HCT116 (cell line): Measurements from ENCODE around the gene ARHGEF19. TPM values are rescaled to one million over a fixed set of nuclear protein-coding genes. Genes with fewer than 3 reads are reported as not detected.

Experiments
- ATAC-seq: fragments of 200-7000 bp; cut with Tn5 transposase; 2 replicates; pipeline ENCODE4 v1.9.1; 2020; ENCODE audit warnings: mild to moderate bottlenecking, moderate library complexity
- BruUV-seq: library from RNA; stranded (reverse); fragments of 400-500 nt; replicated peaks from 2 replicates; lab custom pipeline; 2021; lab: Mats Ljungman, UMichigan
- CTCF ChIA-PET: fragments of 300-600 bp; sonication (Branson Sonifier 250); formaldehyde crosslinking; loops from one replicate; lab custom pipeline; 2021; ENCODE audit warnings: antibody characterized with exemption; lab: Charles Lee
- POLR2A ChIA-PET: fragments of 300-600, 350-600 bp; sonication (Branson Sonifier 250); formaldehyde crosslinking; loops from one replicate; lab custom pipeline; 2021; ENCODE audit warnings: antibody characterized with exemption; lab: Charles Lee
- RAD21 ChIA-PET, 2 experiments: fragments of 300-600 bp; sonication (Branson Sonifier 250); formaldehyde crosslinking; loops; one replicate each; lab custom pipeline; 2023; ENCODE audit warnings: low total read pairs in 2 of 2; ENCODE audit not compliant: uncharacterized antibody in 2 of 2, unreplicated experiment in 2 of 2, low non-redundant PET in 1 of 2; lab: Charles Lee
- DNase-seq: peaks from one replicate; pipeline ENCODE4 v3.0.0-alpha.2; 2010; ENCODE audit warnings: low read depth, low spot score
- H2AFZ ChIP-seq: fragments of 200-600 bp; shearing (Covaris generic), sonication (generic); 2 replicates; pipeline ENCODE4 v1.6.1; 2017; ENCODE audit warnings: low read depth, mixed run types, mixed read lengths, antibody characterized with exemption, low read length; ENCODE audit not compliant: poor library complexity, severe bottlenecking
- H3K27ac ChIP-seq: 2 replicates; pipeline ENCODE4 v1.5.1; 2012; ENCODE audit warnings: low read depth, low read length
- H3K27me3 ChIP-seq: fragments of 200-600 bp; sonication (generic); 2 replicates; pipeline ENCODE4 v1.6.1; 2016; ENCODE audit warnings: mixed run types, low read length, mixed read lengths; ENCODE audit not compliant: insufficient read depth
- H3K36me3 ChIP-seq, 2 experiments: fragments of 200-500 bp in 1 of 2; fragments of 200-600 bp in 1 of 2; sonication (Bioruptor generic) in 1 of 2; sonication (generic) in 1 of 2; 2 replicates each; pipeline versions ENCODE4 v1.5.1 to v1.6.1; 2014 to 2016; ENCODE audit warnings: low read length in 2 of 2, inconsistent platforms in 1 of 2, mixed read lengths in 1 of 2, mixed run types in 1 of 2; ENCODE audit not compliant: insufficient read depth in 2 of 2, control insufficient read depth in 1 of 2
- H3K4me1 ChIP-seq, 2 experiments: fragments of 200-600 bp in 1 of 2; sonication (generic) in 1 of 2; 2 replicates each; pipeline versions ENCODE4 v1.5.1 to v1.6.1; 2012 to 2017; ENCODE audit warnings: low read length in 2 of 2, inconsistent platforms in 1 of 2, mild to moderate bottlenecking in 1 of 2, mixed read lengths in 1 of 2, mixed run types in 1 of 2, moderate library complexity in 1 of 2; ENCODE audit not compliant: insufficient read depth in 2 of 2, control insufficient read depth in 1 of 2
- H3K4me2 ChIP-seq: fragments of 200-600 bp; sonication (generic); 2 replicates; pipeline ENCODE4 v1.6.1; 2017; ENCODE audit warnings: mixed run types, low read length, mixed read lengths
- H3K4me3 ChIP-seq, 2 experiments: fragments of 200-600 bp in 1 of 2; sonication (generic) in 1 of 2; replicated peaks in 1 of 2; 2 replicates each; pipeline ENCODE4 v1.5.1; 2011 to 2016; ENCODE audit warnings: low read length in 2 of 2, control low read depth in 1 of 2, low read depth in 1 of 2, mild to moderate bottlenecking in 1 of 2, mixed read lengths in 1 of 2, mixed run types in 1 of 2
- H3K79me2 ChIP-seq: fragments of 200-600 bp; sonication (generic); 2 replicates; pipeline ENCODE4 v1.6.1; 2017; ENCODE audit warnings: mild to moderate bottlenecking, mixed run types, low read length, moderate library complexity, mixed read lengths; ENCODE audit not compliant: insufficient read depth
- H3K9ac ChIP-seq: fragments of 200-600 bp; sonication (generic); 2 replicates; pipeline ENCODE4 v1.6.1; 2016; ENCODE audit warnings: low read length, mixed read lengths
- H3K9me2 ChIP-seq: fragments of 200-600 bp; sonication (generic), shearing (Covaris generic); 2 replicates; pipeline ENCODE4 v1.6.1; 2017; ENCODE audit warnings: mixed run types, mild to moderate bottlenecking, moderate library complexity; ENCODE audit not compliant: insufficient read depth
- H3K9me3 ChIP-seq, 2 experiments: fragments of 200-500 bp in 1 of 2; fragments of 200-600 bp in 1 of 2; sonication (Bioruptor generic) in 1 of 2; sonication (generic) in 1 of 2; 2 replicates each; pipeline ENCODE4 v1.6.1; 2014 to 2017; ENCODE audit warnings: low read length in 2 of 2, mixed read lengths in 2 of 2, inconsistent platforms in 1 of 2, low read depth in 1 of 2, mild to moderate bottlenecking in 1 of 2, mixed run types in 1 of 2, moderate library complexity in 1 of 2; ENCODE audit not compliant: control insufficient read depth in 1 of 2, insufficient read depth in 1 of 2
- H4K20me1 ChIP-seq: fragments of 200-600 bp; sonication (generic), shearing (Covaris generic); 2 replicates; pipeline ENCODE4 v1.6.1; 2017; ENCODE audit warnings: mixed run types, mild to moderate bottlenecking, moderate library complexity; ENCODE audit not compliant: insufficient read depth
- CBX3 ChIP-seq: IDR thresholded peaks from 2 replicates; pipeline ENCODE4 v1.6.1; 2012; ENCODE audit warnings: low read depth
- CEBPB ChIP-seq: IDR thresholded peaks from 2 replicates; pipeline ENCODE4 v1.6.1; 2012; ENCODE audit warnings: low read depth
- EGR1 ChIP-seq: IDR thresholded peaks from 2 replicates; pipeline ENCODE4 v1.6.1; 2012; ENCODE audit warnings: low read depth
- EZH2 ChIP-seq: fragments of 200-600 bp; sonication (generic); IDR thresholded peaks from 2 replicates; pipeline ENCODE4 v1.6.1; 2017; ENCODE audit warnings: antibody characterized with exemption, mixed run types
- EZH2phosphoT487 ChIP-seq: fragments of 200-600 bp; IDR thresholded peaks from 2 replicates; pipeline ENCODE4 v1.6.1; 2018; ENCODE audit warnings: antibody characterized with exemption, borderline replicate concordance
- FOSL1 ChIP-seq: IDR thresholded peaks from 2 replicates; pipeline ENCODE4 v1.6.1; 2012; ENCODE audit warnings: low read depth
- JUND ChIP-seq: IDR thresholded peaks from 2 replicates; pipeline ENCODE4 v1.6.1; 2012
- POLR2A ChIP-seq: IDR thresholded peaks from 2 replicates; pipeline ENCODE4 v1.7.0; 2011; ENCODE audit warnings: borderline replicate concordance; ENCODE audit not compliant: insufficient read depth, insufficient read length; ENCODE audit errors: extremely low read depth
- POLR2AphosphoS5 ChIP-seq: IDR thresholded peaks from 2 replicates; pipeline ENCODE4 v1.6.1; 2011; ENCODE audit warnings: mild to moderate bottlenecking, low read depth, low read length, moderate library complexity
- RAD21 ChIP-seq: IDR thresholded peaks from 2 replicates; pipeline ENCODE4 v1.6.1; 2012; ENCODE audit warnings: low read depth, mild to moderate bottlenecking
- SIN3A ChIP-seq: IDR thresholded peaks from 2 replicates; pipeline ENCODE4 v1.6.1; 2012; ENCODE audit warnings: low read depth
- SP1 ChIP-seq: IDR thresholded peaks from 2 replicates; pipeline ENCODE4 v1.6.1; 2012; ENCODE audit warnings: low read depth
- SRF ChIP-seq: IDR thresholded peaks from 2 replicates; pipeline ENCODE4 v1.6.1; 2012; ENCODE audit warnings: low read depth
- TCF7L2 ChIP-seq: IDR thresholded peaks from 2 replicates; pipeline ENCODE4 v1.7.0; 2011; ENCODE audit warnings: borderline replicate concordance, inconsistent platforms; ENCODE audit not compliant: insufficient read depth, insufficient read length; ENCODE audit errors: extremely low read depth
- YY1 ChIP-seq: IDR thresholded peaks from 2 replicates; pipeline ENCODE4 v1.6.1; 2011; ENCODE audit warnings: low read length, low read depth, moderate library complexity, mild to moderate bottlenecking; ENCODE audit not compliant: insufficient replicate concordance; ENCODE audit errors: extremely low read depth
- ZFX ChIP-seq: fragments of 450-650 bp; IDR thresholded peaks from 2 replicates; pipeline ENCODE4 v1.6.1; 2017
- intact Hi-C: fragments of 100-400 bp; cut with micrococcal nuclease; formaldehyde crosslinking; loops from 2 replicates; pipeline ENCODE4 v1.10.0; 2022
- total RNA-seq: library from RNA; stranded (reverse); gene quantifications from one replicate; pipeline ENCODE4 v1.2.1, GENCODE V29; 2021; ENCODE audit not compliant: unreplicated experiment
- TF ChIP-seq, protein P1 (sequence below): IDR thresholded peaks from 2 replicates; pipeline ENCODE4 v1.6.1; 2012; ENCODE audit warnings: low read depth
- TF ChIP-seq, protein P2 (sequence below): IDR thresholded peaks from 2 replicates; pipeline ENCODE4 v1.6.1; 2011; ENCODE audit warnings: mild to moderate bottlenecking, low read length, moderate library complexity; ENCODE audit not compliant: insufficient replicate concordance; ENCODE audit errors: extremely low read depth
- TF ChIP-seq, protein P3 (sequence below): IDR thresholded peaks from 2 replicates; pipeline ENCODE4 v1.6.1; 2012
- TF ChIP-seq, protein P4 (sequence below): IDR thresholded peaks from 2 replicates; pipeline ENCODE4 v1.6.1; 2012

The ARHGEF19 gene
- total RNA-seq, 1 experiment from 2014 or later: 59.7 TPM

DNA sequence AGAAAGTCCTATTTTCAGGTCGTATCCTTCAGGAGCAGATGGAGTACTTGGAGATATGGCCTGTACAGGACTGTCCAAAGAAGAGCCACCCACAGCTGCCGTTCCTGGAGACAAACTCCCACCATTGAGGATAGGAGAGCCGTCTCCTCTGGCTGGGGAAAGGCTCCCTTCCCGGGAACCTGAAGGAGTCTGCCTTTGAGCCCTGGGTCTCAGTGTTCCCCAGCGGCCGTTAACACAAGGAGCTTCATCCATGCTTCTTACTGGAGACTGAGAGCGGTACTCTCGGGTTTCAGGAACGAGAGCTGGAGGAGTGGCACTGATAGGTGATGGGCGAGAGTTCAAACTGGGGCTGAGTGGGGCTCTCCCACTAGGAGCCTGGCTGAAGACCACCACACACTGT lies 38.9 kb upstream of the ARHGEF19 start:
- no peak overlapping the region for H3K9ac ChIP-seq
- H3K9me3 ChIP-seq: no peaks in the 10 kb centered on the region
- H3K36me3 ChIP-seq: peaks cover 7 to 30% of the 10 kb centered on the region in 2 experiments; a peak in 2 of 4 replicates
- H3K27me3 ChIP-seq: no peaks in the 10 kb centered on the region
- no peaks in the 10 kb centered on the region for H3K79me2 ChIP-seq
- H3K4me2 ChIP-seq: no peak overlapping the region
- intact Hi-C loops: no loop called here
- H3K4me1 ChIP-seq: peaks cover 0 to 22% of the 10 kb centered on the region in 2 experiments; a peak in 2 of 4 replicates
- CTCF ChIA-PET: no interaction called here
- H3K27ac ChIP-seq: no peak overlapping the region
- H3K9me2 ChIP-seq: no peaks in the 10 kb centered on the region
- TF ChIP-seq EZH2: no peak
- no peak for TF ChIP-seq CEBPB
- TF ChIP-seq CBX3: no peak
- TF ChIP-seq RAD21: no peak
- TF ChIP-seq TCF7L2: no peak
- TF ChIP-seq POLR2A: no peak
- no peak for TF ChIP-seq YY1
- TF ChIP-seq FOSL1: no peak
- no peak for TF ChIP-seq ZFX
- no peak for TF ChIP-seq EZH2phosphoT487
- TF ChIP-seq, protein P1, sequence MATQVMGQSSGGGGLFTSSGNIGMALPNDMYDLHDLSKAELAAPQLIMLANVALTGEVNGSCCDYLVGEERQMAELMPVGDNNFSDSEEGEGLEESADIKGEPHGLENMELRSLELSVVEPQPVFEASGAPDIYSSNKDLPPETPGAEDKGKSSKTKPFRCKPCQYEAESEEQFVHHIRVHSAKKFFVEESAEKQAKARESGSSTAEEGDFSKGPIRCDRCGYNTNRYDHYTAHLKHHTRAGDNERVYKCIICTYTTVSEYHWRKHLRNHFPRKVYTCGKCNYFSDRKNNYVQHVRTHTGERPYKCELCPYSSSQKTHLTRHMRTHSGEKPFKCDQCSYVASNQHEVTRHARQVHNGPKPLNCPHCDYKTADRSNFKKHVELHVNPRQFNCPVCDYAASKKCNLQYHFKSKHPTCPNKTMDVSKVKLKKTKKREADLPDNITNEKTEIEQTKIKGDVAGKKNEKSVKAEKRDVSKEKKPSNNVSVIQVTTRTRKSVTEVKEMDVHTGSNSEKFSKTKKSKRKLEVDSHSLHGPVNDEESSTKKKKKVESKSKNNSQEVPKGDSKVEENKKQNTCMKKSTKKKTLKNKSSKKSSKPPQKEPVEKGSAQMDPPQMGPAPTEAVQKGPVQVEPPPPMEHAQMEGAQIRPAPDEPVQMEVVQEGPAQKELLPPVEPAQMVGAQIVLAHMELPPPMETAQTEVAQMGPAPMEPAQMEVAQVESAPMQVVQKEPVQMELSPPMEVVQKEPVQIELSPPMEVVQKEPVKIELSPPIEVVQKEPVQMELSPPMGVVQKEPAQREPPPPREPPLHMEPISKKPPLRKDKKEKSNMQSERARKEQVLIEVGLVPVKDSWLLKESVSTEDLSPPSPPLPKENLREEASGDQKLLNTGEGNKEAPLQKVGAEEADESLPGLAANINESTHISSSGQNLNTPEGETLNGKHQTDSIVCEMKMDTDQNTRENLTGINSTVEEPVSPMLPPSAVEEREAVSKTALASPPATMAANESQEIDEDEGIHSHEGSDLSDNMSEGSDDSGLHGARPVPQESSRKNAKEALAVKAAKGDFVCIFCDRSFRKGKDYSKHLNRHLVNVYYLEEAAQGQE: no peak
- no peak for TF ChIP-seq SRF
- TF ChIP-seq, protein P2, sequence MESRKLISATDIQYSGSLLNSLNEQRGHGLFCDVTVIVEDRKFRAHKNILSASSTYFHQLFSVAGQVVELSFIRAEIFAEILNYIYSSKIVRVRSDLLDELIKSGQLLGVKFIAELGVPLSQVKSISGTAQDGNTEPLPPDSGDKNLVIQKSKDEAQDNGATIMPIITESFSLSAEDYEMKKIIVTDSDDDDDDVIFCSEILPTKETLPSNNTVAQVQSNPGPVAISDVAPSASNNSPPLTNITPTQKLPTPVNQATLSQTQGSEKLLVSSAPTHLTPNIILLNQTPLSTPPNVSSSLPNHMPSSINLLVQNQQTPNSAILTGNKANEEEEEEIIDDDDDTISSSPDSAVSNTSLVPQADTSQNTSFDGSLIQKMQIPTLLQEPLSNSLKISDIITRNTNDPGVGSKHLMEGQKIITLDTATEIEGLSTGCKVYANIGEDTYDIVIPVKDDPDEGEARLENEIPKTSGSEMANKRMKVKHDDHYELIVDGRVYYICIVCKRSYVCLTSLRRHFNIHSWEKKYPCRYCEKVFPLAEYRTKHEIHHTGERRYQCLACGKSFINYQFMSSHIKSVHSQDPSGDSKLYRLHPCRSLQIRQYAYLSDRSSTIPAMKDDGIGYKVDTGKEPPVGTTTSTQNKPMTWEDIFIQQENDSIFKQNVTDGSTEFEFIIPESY: no peak
- TF ChIP-seq JUND: no peak
- TF ChIP-seq POLR2AphosphoS5: no peak
- TF ChIP-seq, protein P3, sequence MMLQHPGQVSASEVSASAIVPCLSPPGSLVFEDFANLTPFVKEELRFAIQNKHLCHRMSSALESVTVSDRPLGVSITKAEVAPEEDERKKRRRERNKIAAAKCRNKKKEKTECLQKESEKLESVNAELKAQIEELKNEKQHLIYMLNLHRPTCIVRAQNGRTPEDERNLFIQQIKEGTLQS: no peak
- no peak for TF ChIP-seq SP1
- no peak for TF ChIP-seq SIN3A
- TF ChIP-seq, protein P4, sequence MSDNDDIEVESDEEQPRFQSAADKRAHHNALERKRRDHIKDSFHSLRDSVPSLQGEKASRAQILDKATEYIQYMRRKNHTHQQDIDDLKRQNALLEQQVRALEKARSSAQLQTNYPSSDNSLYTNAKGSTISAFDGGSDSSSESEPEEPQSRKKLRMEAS: no peak
- TF ChIP-seq EGR1: no peak
- BruUV-seq: no TSS peak
- POLR2A ChIA-PET: no interaction called here
- RAD21 ChIA-PET: no interaction called here
- ATAC-seq (no peak), DNase-seq (no peak)
- H2AFZ ChIP-seq: no peak overlapping the region
- H3K4me3 ChIP-seq: no peak overlapping the region
- no peaks in the 10 kb centered on the region for H4K20me1 ChIP-seq
